ENCODE data around the gene GALNTL6. TPM values are rescaled to one million over a fixed set of nuclear protein-coding genes. Genes with fewer than 3 reads are reported as not detected.

Gene GALNTL6
- total RNA-seq, 1 donor from 2014 or later: 0.61 TPM

DNA sequence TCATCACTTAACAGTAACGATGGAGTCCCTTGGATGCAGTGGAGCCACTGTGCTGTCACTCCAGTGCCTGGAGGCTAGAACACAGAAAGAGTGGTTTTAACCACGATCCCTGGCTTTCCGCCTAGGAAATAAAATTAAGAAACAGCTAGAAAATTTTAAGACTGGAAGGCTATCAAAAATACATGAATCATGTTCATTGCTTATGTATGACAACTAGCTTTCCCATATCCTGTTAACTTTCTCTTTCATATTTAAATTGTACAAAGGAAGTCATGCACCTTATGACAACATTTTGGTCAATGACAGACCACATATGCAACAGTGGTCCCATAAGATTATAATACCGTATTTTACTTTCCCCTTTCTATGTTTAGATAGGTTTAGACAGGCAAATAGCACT is 115.1 kb downstream of the GALNTL6 start:
- Mint-ChIP-seq H3K27ac (ENCODE audit: unreplicated experiment) (no peak overlapping the region), H3K4me3 (ENCODE audit: unreplicated experiment) (no peak overlapping the region), H3K27me3 (ENCODE audit: low read depth, unreplicated experiment) (no peaks in the 10 kb centered on the region), H3K36me3 (ENCODE audit: low read depth, unreplicated experiment) (no peaks in the 10 kb centered on the region), H3K4me1 (ENCODE audit: low read depth, unreplicated experiment) (peaks cover 5% of the 10 kb centered on the region), H3K9me3 (ENCODE audit: unreplicated experiment) (no peaks in the 10 kb centered on the region)
- Histone ChIP-seq H3K4me3 (ENCODE audit: insufficient read depth, low read depth, low read length) (no peak overlapping the region), H4K20me1 (ENCODE audit: insufficient read depth, low read length) (no peaks in the 10 kb centered on the region), H3K36me3 (ENCODE audit: insufficient read depth, low read length) (no peaks in the 10 kb centered on the region), H3K9me3 (ENCODE audit: insufficient read depth, low read depth, low read length) (no peaks in the 10 kb centered on the region), H3K4me1 (ENCODE audit: insufficient read depth, low read length) (no peaks in the 10 kb centered on the region), H3K79me2 (ENCODE audit: insufficient read depth, low read length) (no peaks in the 10 kb centered on the region), H3K27me3 (ENCODE audit: insufficient read depth, low read length) (no peaks in the 10 kb centered on the region), H3K4me2 (ENCODE audit: low read length) (no peak overlapping the region), H3K9ac (ENCODE audit: low read length) (no peak overlapping the region), H3K27ac (ENCODE audit: low read depth, low read length) (no peak overlapping the region), H2AFZ (ENCODE audit: low read depth, low read length) (no peak overlapping the region)
- DNase-seq (ENCODE audit: low read depth) (no peak), FAIRE-seq (no peak)
- no peak for TF ChIP-seq EZH2 (IDR thresholded peaks at IDR 0.05; ENCODE audit: insufficient read depth, low read length)
- TF ChIP-seq, protein P1, sequence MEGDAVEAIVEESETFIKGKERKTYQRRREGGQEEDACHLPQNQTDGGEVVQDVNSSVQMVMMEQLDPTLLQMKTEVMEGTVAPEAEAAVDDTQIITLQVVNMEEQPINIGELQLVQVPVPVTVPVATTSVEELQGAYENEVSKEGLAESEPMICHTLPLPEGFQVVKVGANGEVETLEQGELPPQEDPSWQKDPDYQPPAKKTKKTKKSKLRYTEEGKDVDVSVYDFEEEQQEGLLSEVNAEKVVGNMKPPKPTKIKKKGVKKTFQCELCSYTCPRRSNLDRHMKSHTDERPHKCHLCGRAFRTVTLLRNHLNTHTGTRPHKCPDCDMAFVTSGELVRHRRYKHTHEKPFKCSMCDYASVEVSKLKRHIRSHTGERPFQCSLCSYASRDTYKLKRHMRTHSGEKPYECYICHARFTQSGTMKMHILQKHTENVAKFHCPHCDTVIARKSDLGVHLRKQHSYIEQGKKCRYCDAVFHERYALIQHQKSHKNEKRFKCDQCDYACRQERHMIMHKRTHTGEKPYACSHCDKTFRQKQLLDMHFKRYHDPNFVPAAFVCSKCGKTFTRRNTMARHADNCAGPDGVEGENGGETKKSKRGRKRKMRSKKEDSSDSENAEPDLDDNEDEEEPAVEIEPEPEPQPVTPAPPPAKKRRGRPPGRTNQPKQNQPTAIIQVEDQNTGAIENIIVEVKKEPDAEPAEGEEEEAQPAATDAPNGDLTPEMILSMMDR (IDR thresholded peaks at IDR 0.05; ENCODE audit: insufficient read depth, low read depth, low read length): no peak

DNA sequence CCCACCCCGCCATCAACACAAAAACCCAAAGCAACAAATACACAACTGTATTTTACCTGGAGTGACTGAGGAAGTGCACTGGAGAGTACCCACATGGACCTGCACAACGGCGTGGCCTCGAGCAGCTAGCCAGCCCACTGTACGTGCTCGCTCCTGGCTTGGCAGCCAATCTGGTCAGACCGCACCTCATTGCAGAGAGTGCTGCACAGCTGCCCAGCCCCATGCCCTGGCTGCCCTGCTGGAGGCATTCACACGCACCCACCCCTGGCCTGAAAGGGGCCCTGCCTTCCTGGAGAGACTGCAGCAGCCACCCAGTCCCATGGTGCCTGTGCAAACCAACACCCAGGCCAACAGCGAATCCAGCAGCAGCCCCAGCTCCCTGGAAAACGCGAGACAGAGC is 116.3 kb downstream of the GALNTL6 start:
- no peak overlapping the region for H3K4me3 ChIP-seq (ENCODE audit: insufficient read depth, low read depth, low read length)
- DNase-seq (ENCODE audit: low read depth) (no peak), FAIRE-seq (no peak)
- H3K4me3 Mint-ChIP-seq (ENCODE audit: unreplicated experiment): no peak overlapping the region
- H3K27ac ChIP-seq (ENCODE audit: low read depth, low read length): no peak overlapping the region
- H3K9me3 ChIP-seq (ENCODE audit: insufficient read depth, low read depth, low read length): no peaks in the 10 kb centered on the region
- no peaks in the 10 kb centered on the region for H3K4me1 ChIP-seq (ENCODE audit: insufficient read depth, low read length)
- no peak overlapping the region for H3K27ac Mint-ChIP-seq (ENCODE audit: unreplicated experiment)
- H3K9me3 Mint-ChIP-seq (ENCODE audit: unreplicated experiment): no peaks in the 10 kb centered on the region
- TF ChIP-seq EZH2 (IDR thresholded peaks at IDR 0.05; ENCODE audit: insufficient read depth, low read length): no peak
- TF ChIP-seq, protein P1 (IDR thresholded peaks at IDR 0.05; ENCODE audit: insufficient read depth, low read depth, low read length): no peak
- H3K4me1 Mint-ChIP-seq (ENCODE audit: low read depth, unreplicated experiment): peaks cover 5% of the 10 kb centered on the region
- H4K20me1 ChIP-seq (ENCODE audit: insufficient read depth, low read length): no peaks in the 10 kb centered on the region
- H3K36me3 ChIP-seq (ENCODE audit: insufficient read depth, low read length): no peaks in the 10 kb centered on the region
- no peaks in the 10 kb centered on the region for H3K79me2 ChIP-seq (ENCODE audit: insufficient read depth, low read length)
- H2AFZ ChIP-seq (ENCODE audit: low read depth, low read length): no peak overlapping the region
- H3K4me2 ChIP-seq (ENCODE audit: low read length): no peak overlapping the region
- no peaks in the 10 kb centered on the region for H3K27me3 Mint-ChIP-seq (ENCODE audit: low read depth, unreplicated experiment)
- H3K27me3 ChIP-seq (ENCODE audit: insufficient read depth, low read length): no peaks in the 10 kb centered on the region
- H3K36me3 Mint-ChIP-seq (ENCODE audit: low read depth, unreplicated experiment): no peaks in the 10 kb centered on the region
- H3K9ac ChIP-seq (ENCODE audit: low read length): no peak overlapping the region

DNA sequence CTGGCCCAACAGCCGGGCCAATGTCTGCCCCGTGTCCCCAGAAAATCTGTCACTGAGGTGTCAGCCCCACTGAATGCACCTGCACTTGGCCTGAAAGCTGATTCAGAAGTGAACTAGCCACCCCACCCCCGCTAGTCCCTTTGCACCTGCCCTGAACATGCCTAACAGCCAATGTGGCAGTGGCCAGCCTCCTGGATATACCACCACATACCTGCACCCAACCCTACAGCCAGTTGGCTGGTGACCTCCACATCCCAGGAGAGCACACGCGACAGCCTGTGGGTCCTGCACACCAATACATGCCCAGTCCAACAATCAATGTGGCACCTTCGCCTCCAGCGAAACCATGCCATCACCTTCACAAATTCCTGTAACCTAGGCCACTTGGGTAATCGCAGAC is 116.7 kb downstream of the GALNTL6 start:
- no peak for TF ChIP-seq EZH2 (IDR thresholded peaks at IDR 0.05; ENCODE audit: insufficient read depth, low read length)
- TF ChIP-seq, protein P1 (IDR thresholded peaks at IDR 0.05; ENCODE audit: insufficient read depth, low read depth, low read length): no peak
- Histone ChIP-seq H3K4me1 (ENCODE audit: insufficient read depth, low read length) (no peaks in the 10 kb centered on the region), H3K9ac (ENCODE audit: low read length) (no peak overlapping the region), H3K27ac (ENCODE audit: low read depth, low read length) (no peak overlapping the region), H3K79me2 (ENCODE audit: insufficient read depth, low read length) (no peaks in the 10 kb centered on the region), H2AFZ (ENCODE audit: low read depth, low read length) (no peak overlapping the region), H4K20me1 (ENCODE audit: insufficient read depth, low read length) (no peaks in the 10 kb centered on the region), H3K9me3 (ENCODE audit: insufficient read depth, low read depth, low read length) (no peaks in the 10 kb centered on the region), H3K27me3 (ENCODE audit: insufficient read depth, low read length) (no peaks in the 10 kb centered on the region), H3K4me2 (ENCODE audit: low read length) (no peak overlapping the region), H3K36me3 (ENCODE audit: insufficient read depth, low read length) (no peaks in the 10 kb centered on the region), H3K4me3 (ENCODE audit: insufficient read depth, low read depth, low read length) (no peak overlapping the region)
- FAIRE-seq (no peak), DNase-seq (ENCODE audit: low read depth) (no peak)
- Mint-ChIP-seq H3K36me3 (ENCODE audit: low read depth, unreplicated experiment) (no peaks in the 10 kb centered on the region), H3K9me3 (ENCODE audit: unreplicated experiment) (no peaks in the 10 kb centered on the region), H3K4me3 (ENCODE audit: unreplicated experiment) (no peak overlapping the region), H3K27me3 (ENCODE audit: low read depth, unreplicated experiment) (no peaks in the 10 kb centered on the region), H3K4me1 (ENCODE audit: low read depth, unreplicated experiment) (peaks cover 3% of the 10 kb centered on the region), H3K27ac (ENCODE audit: unreplicated experiment) (no peak overlapping the region)
